Measurements from ENCODE around the gene CYP2U1. TPM values are rescaled to one million over a fixed set of nuclear protein-coding genes. Genes with fewer than 3 reads are reported as not detected.

CYP2U1 gene
- total RNA-seq, 1 experiment from 2014 or later = 4.5 TPM

- peaks cover 39% of the 10 kb centered on the region for H3K4me1 Mint-ChIP-seq (ENCODE audit: low read depth, unreplicated experiment)
- CTCF ChIA-PET = interaction anchor here (0.8 to 1.5 kb wide), 2 partner anchors 72 to 1438 kb away, joined by 3 to 5 read pairs; partner anchors contain the start of gene SGMS2
- H3K4me3 Mint-ChIP-seq (ENCODE audit: low read depth, unreplicated experiment) = peak overlapping the region; percentile 43
- peaks cover 9% of the 10 kb centered on the region for H3K36me3 Mint-ChIP-seq (ENCODE audit: insufficient read depth, unreplicated experiment)
- DNase-seq = no peak
- intact Hi-C loops (cut with micrococcal nuclease; ENCODE audit: unreplicated experiment) = loop anchor here (5.0 kb wide), 2 partner anchors 34 to 69 kb away; no protein-coding TSS in a partner anchor
- H3K27ac Mint-ChIP-seq (ENCODE audit: unreplicated experiment) = peak overlapping the region; percentile 91
- BruUV-seq (replicated peaks) = TSS peak; percentile 68
- no peaks in the 10 kb centered on the region for H3K9me3 Mint-ChIP-seq (ENCODE audit: low read depth, unreplicated experiment)
- H3K27me3 Mint-ChIP-seq (ENCODE audit: unreplicated experiment) = no peaks in the 10 kb centered on the region
- TF ChIP-seq CTCF (IDR thresholded peaks at IDR 0.05; ENCODE audit: unreplicated experiment) = no peak
Observed at GRCh38 chr4:107896646-107897045, 34.7 kb upstream of the CYP2U1 start.

GRCh38 chr4:107897823-107898222, 33.5 kb upstream of the CYP2U1 start:
- DNase-seq = no peak
- Mint-ChIP-seq H3K4me3 (ENCODE audit: low read depth, unreplicated experiment) (no peak overlapping the region), H3K27ac (ENCODE audit: unreplicated experiment) (peak overlapping the region; percentile 91), H3K36me3 (ENCODE audit: insufficient read depth, unreplicated experiment) (peaks cover 13% of the 10 kb centered on the region), H3K9me3 (ENCODE audit: low read depth, unreplicated experiment) (no peaks in the 10 kb centered on the region), H3K4me1 (ENCODE audit: low read depth, unreplicated experiment) (peaks cover 47% of the 10 kb centered on the region), H3K27me3 (ENCODE audit: unreplicated experiment) (no peaks in the 10 kb centered on the region)
- CTCF ChIA-PET = no interaction called here
- intact Hi-C loops (cut with micrococcal nuclease; ENCODE audit: unreplicated experiment) = loop anchor here (5.0 kb wide), 2 partner anchors 36 to 71 kb away; no protein-coding TSS in a partner anchor
- no peak for TF ChIP-seq CTCF (IDR thresholded peaks at IDR 0.05; ENCODE audit: unreplicated experiment)
- BruUV-seq (replicated peaks) = no TSS peak

GRCh38 chr4:107900067-107900466, 31.3 kb upstream of the CYP2U1 start:
- no peak for TF ChIP-seq CTCF (IDR thresholded peaks at IDR 0.05; ENCODE audit: unreplicated experiment)
- H3K4me1 Mint-ChIP-seq (ENCODE audit: low read depth, unreplicated experiment) = peaks cover 27% of the 10 kb centered on the region
- BruUV-seq (replicated peaks) = no TSS peak
- CTCF ChIA-PET = no interaction called here
- H3K9me3 Mint-ChIP-seq (ENCODE audit: low read depth, unreplicated experiment) = peaks cover 2% of the 10 kb centered on the region
- H3K27ac Mint-ChIP-seq (ENCODE audit: unreplicated experiment) = peak overlapping the region; percentile 66
- no peak overlapping the region for H3K4me3 Mint-ChIP-seq (ENCODE audit: low read depth, unreplicated experiment)
- intact Hi-C loops (cut with micrococcal nuclease; ENCODE audit: unreplicated experiment) = no loop called here
- no peaks in the 10 kb centered on the region for H3K27me3 Mint-ChIP-seq (ENCODE audit: unreplicated experiment)
- H3K36me3 Mint-ChIP-seq (ENCODE audit: insufficient read depth, unreplicated experiment) = peaks cover 20% of the 10 kb centered on the region
- no peak for DNase-seq

GRCh38 chr4:107900508-107900907, 30.8 kb upstream of the CYP2U1 start:
- intact Hi-C loops (cut with micrococcal nuclease; ENCODE audit: unreplicated experiment) = no loop called here
- H3K9me3 Mint-ChIP-seq (ENCODE audit: low read depth, unreplicated experiment) = peaks cover 2% of the 10 kb centered on the region

More at GRCh38 chr4:107900508-107900907, 30.8 kb upstream of the CYP2U1 start:
- no peak for DNase-seq
- CTCF ChIA-PET = no interaction called here
- Mint-ChIP-seq H3K27ac (ENCODE audit: unreplicated experiment) (peak overlapping the region; percentile 66), H3K36me3 (ENCODE audit: insufficient read depth, unreplicated experiment) (peaks cover 22% of the 10 kb centered on the region), H3K27me3 (ENCODE audit: unreplicated experiment) (no peaks in the 10 kb centered on the region), H3K4me3 (ENCODE audit: low read depth, unreplicated experiment) (no peak overlapping the region), H3K4me1 (ENCODE audit: low read depth, unreplicated experiment) (peaks cover 23% of the 10 kb centered on the region)
- TF ChIP-seq CTCF (IDR thresholded peaks at IDR 0.05; ENCODE audit: unreplicated experiment) = no peak
- no TSS peak for BruUV-seq (replicated peaks)

Measured in Calu3 (cell line).